ENCODE data around the gene CDC25B.

The CDC25B gene

GRCh38 chr20:3803289-3803688 lies 7.2 kb downstream of the CDC25B start:
- no peak for TF ChIP-seq TEAD4 (IDR thresholded peaks at IDR 0.05)
- no peak for TF ChIP-seq TAF1 (IDR thresholded peaks at IDR 0.05; ENCODE audit: low read depth)
- TF ChIP-seq ZBTB7A (IDR thresholded peaks at IDR 0.05; ENCODE audit: low read depth): no peak
- TF ChIP-seq TCF12 (IDR thresholded peaks at IDR 0.05; ENCODE audit: low read depth): no peak
- TF ChIP-seq FOXM1 (IDR thresholded peaks at IDR 0.05; ENCODE audit: borderline replicate concordance, low read depth): no peak
- no peak for TF ChIP-seq CEBPB (IDR thresholded peaks at IDR 0.05)
- TF ChIP-seq REST (IDR thresholded peaks at IDR 0.05; ENCODE audit: low read depth): no peak
- TF ChIP-seq USF1 (IDR thresholded peaks at IDR 0.05): no peak
- no peak for TF ChIP-seq CREB1 (IDR thresholded peaks at IDR 0.05; ENCODE audit: low read depth)
- TF ChIP-seq MAX (IDR thresholded peaks at IDR 0.05): no peak
- TF ChIP-seq YY1 (IDR thresholded peaks at IDR 0.05; ENCODE audit: low read depth): no peak
- TF ChIP-seq EP300 (IDR thresholded peaks at IDR 0.05; ENCODE audit: borderline replicate concordance): no peak
- no peak for TF ChIP-seq RAD21 (IDR thresholded peaks at IDR 0.05; ENCODE audit: low read depth)
- TF ChIP-seq NFIC (IDR thresholded peaks at IDR 0.05): no peak
- TF ChIP-seq EGR1 (IDR thresholded peaks at IDR 0.05): no peak

- TF ChIP-seq RAD21 (IDR thresholded peaks at IDR 0.05; ENCODE audit: low read depth): no peak
- no peak for TF ChIP-seq CREB1 (IDR thresholded peaks at IDR 0.05; ENCODE audit: low read depth)
- TF ChIP-seq TCF12 (IDR thresholded peaks at IDR 0.05; ENCODE audit: low read depth): no peak
- no peak for TF ChIP-seq TAF1 (IDR thresholded peaks at IDR 0.05; ENCODE audit: low read depth)
- TF ChIP-seq ZBTB7A (IDR thresholded peaks at IDR 0.05; ENCODE audit: low read depth): no peak
- TF ChIP-seq CEBPB (IDR thresholded peaks at IDR 0.05): no peak
- no peak for TF ChIP-seq EP300 (IDR thresholded peaks at IDR 0.05; ENCODE audit: borderline replicate concordance)
- TF ChIP-seq REST (IDR thresholded peaks at IDR 0.05; ENCODE audit: low read depth): no peak
- TF ChIP-seq NFIC (IDR thresholded peaks at IDR 0.05): no peak
- TF ChIP-seq USF1 (IDR thresholded peaks at IDR 0.05): no peak
- TF ChIP-seq MAX (IDR thresholded peaks at IDR 0.05): no peak
- no peak for TF ChIP-seq EGR1 (IDR thresholded peaks at IDR 0.05)
- no peak for TF ChIP-seq YY1 (IDR thresholded peaks at IDR 0.05; ENCODE audit: low read depth)
- no peak for TF ChIP-seq TEAD4 (IDR thresholded peaks at IDR 0.05)
- no peak for TF ChIP-seq FOXM1 (IDR thresholded peaks at IDR 0.05; ENCODE audit: borderline replicate concordance, low read depth)
Observed at GRCh38 chr20:3803854-3804253, 7.7 kb downstream of the CDC25B start.

- no peak for TF ChIP-seq YY1 (IDR thresholded peaks at IDR 0.05; ENCODE audit: low read depth)
- no peak for TF ChIP-seq TEAD4 (IDR thresholded peaks at IDR 0.05)
- no peak for TF ChIP-seq ZBTB7A (IDR thresholded peaks at IDR 0.05; ENCODE audit: low read depth)
- TF ChIP-seq TCF12 (IDR thresholded peaks at IDR 0.05; ENCODE audit: low read depth): no peak
- TF ChIP-seq RAD21 (IDR thresholded peaks at IDR 0.05; ENCODE audit: low read depth): no peak
- no peak for TF ChIP-seq MAX (IDR thresholded peaks at IDR 0.05)
- no peak for TF ChIP-seq CEBPB (IDR thresholded peaks at IDR 0.05)
- TF ChIP-seq EGR1 (IDR thresholded peaks at IDR 0.05): no peak
- TF ChIP-seq REST (IDR thresholded peaks at IDR 0.05; ENCODE audit: low read depth): no peak
Observed at GRCh38 chr20:3804254-3804751, 8.2 kb downstream of the CDC25B start.

GRCh38 chr20:3804781-3805180 lies 8.7 kb downstream of the CDC25B start:
- TF ChIP-seq FOXM1 (IDR thresholded peaks at IDR 0.05; ENCODE audit: borderline replicate concordance, low read depth): no peak
- no peak for TF ChIP-seq RAD21 (IDR thresholded peaks at IDR 0.05; ENCODE audit: low read depth)
- no peak for TF ChIP-seq CREB1 (IDR thresholded peaks at IDR 0.05; ENCODE audit: low read depth)
- TF ChIP-seq TCF12 (IDR thresholded peaks at IDR 0.05; ENCODE audit: low read depth): no peak
- TF ChIP-seq EGR1 (IDR thresholded peaks at IDR 0.05): no peak
- TF ChIP-seq MAX (IDR thresholded peaks at IDR 0.05): no peak
- TF ChIP-seq REST (IDR thresholded peaks at IDR 0.05; ENCODE audit: low read depth): no peak
- TF ChIP-seq YY1 (IDR thresholded peaks at IDR 0.05; ENCODE audit: low read depth): no peak
- TF ChIP-seq ZBTB7A (IDR thresholded peaks at IDR 0.05; ENCODE audit: low read depth): no peak
- no peak for TF ChIP-seq TEAD4 (IDR thresholded peaks at IDR 0.05)
- TF ChIP-seq EP300 (IDR thresholded peaks at IDR 0.05; ENCODE audit: borderline replicate concordance): no peak
- TF ChIP-seq USF1 (IDR thresholded peaks at IDR 0.05): no peak
- TF ChIP-seq CEBPB (IDR thresholded peaks at IDR 0.05): no peak
- no peak for TF ChIP-seq NFIC (IDR thresholded peaks at IDR 0.05)
- no peak for TF ChIP-seq TAF1 (IDR thresholded peaks at IDR 0.05; ENCODE audit: low read depth)

All from Ishikawa (cell line).